Suprapubic skin (tissue), 4 donors: ENCODE data around the gene STOM.
A peak's percentile ranks its signal among the peaks of the same experiment; 100 is the strongest.

Source experiments
- EP300 ChIP-seq: sonication (generic); formaldehyde crosslinking; IDR thresholded peaks from one replicate; pipeline ENCODE4 v1.6.1; 2017; ENCODE audit warnings: antibody characterized with exemption
- POLR2A ChIP-seq, 2 donors: fragments of 450-650 bp; IDR thresholded peaks; one replicate each; pipeline ENCODE4 v1.6.1; 2017; ENCODE audit warnings: antibody characterized with exemption in 2 of 2, mild to moderate bottlenecking in 2 of 2, moderate library complexity in 2 of 2
- POLR2AphosphoS5 ChIP-seq, 3 donors: sonication (generic); formaldehyde crosslinking; IDR thresholded peaks; one replicate each; pipeline ENCODE4 v1.6.1; 2017; ENCODE audit warnings: antibody characterized with exemption in 3 of 3
- TF ChIP-seq, protein P1 (sequence below), 2 donors: fragments of 200-600 bp in 1 of 2; fragments of 450-650 bp in 1 of 2; sonication (generic) in 1 of 2; IDR thresholded peaks; one replicate each; pipeline ENCODE4 v1.5.1; 2016 to 2019; ENCODE audit warnings: antibody characterized with exemption in 2 of 2, mild to moderate bottlenecking in 1 of 2, moderate library complexity in 1 of 2

DNA sequence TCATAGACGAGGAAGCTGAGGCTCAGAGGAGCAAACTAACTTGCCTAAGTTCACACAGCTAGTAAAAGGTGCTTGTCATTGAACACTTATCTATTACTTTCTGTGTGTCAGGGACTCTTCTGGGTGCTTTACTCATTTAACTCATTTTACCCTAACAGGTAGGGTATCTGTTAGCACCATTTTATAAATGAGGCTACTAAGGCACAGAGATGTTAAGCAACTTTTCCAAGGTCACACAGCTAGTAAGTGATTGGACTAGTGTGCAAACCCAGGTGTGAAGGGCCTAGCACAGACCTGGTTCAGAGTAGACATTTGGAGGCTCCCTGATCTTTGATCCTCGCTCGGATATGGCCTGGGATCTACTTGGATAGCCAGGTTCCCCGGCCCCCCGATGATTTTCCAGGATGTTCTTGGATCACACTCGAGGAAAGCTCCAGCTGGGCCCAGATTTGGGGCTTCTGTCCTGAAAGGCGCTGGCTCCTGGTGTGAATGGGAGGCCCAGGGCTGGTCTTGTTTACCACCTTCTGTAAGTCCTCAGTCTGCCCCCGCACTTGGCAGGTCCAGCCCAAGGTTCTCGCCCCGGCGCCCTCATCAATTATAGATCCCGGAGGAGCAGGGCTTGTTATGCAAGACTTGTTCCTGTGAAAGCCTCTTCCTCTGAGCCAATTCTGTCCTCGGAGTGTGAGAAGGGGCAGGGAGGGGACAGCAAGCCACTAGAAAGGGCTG is 64.6 kb downstream of the STOM start:
- TF ChIP-seq, protein P1, sequence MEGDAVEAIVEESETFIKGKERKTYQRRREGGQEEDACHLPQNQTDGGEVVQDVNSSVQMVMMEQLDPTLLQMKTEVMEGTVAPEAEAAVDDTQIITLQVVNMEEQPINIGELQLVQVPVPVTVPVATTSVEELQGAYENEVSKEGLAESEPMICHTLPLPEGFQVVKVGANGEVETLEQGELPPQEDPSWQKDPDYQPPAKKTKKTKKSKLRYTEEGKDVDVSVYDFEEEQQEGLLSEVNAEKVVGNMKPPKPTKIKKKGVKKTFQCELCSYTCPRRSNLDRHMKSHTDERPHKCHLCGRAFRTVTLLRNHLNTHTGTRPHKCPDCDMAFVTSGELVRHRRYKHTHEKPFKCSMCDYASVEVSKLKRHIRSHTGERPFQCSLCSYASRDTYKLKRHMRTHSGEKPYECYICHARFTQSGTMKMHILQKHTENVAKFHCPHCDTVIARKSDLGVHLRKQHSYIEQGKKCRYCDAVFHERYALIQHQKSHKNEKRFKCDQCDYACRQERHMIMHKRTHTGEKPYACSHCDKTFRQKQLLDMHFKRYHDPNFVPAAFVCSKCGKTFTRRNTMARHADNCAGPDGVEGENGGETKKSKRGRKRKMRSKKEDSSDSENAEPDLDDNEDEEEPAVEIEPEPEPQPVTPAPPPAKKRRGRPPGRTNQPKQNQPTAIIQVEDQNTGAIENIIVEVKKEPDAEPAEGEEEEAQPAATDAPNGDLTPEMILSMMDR (IDR thresholded peaks at IDR 0.05) = no peak
- TF ChIP-seq EP300 (no peak), POLR2AphosphoS5 (IDR thresholded peaks at IDR 0.05) (peak in 2 of 3 donors; percentile 28 to 58), POLR2A (IDR thresholded peaks at IDR 0.05) (no peak)
